DMS153 treated with DMSO at 0.1 percent for 48 hours (cell line): ENCODE measurements around the gene HPSE2.
"Not testable (repeated sequence)": the region's sequence is repeated elsewhere in the genome, so short reads cannot be mapped to it uniquely, and the experiment has no call there.

Experiments
- DNase-seq: peaks from one replicate; lab custom pipeline; 2025; ENCODE audit not compliant: unreplicated experiment; lab: John Stamatoyannopoulos, UW

The HPSE2 gene

DNA sequence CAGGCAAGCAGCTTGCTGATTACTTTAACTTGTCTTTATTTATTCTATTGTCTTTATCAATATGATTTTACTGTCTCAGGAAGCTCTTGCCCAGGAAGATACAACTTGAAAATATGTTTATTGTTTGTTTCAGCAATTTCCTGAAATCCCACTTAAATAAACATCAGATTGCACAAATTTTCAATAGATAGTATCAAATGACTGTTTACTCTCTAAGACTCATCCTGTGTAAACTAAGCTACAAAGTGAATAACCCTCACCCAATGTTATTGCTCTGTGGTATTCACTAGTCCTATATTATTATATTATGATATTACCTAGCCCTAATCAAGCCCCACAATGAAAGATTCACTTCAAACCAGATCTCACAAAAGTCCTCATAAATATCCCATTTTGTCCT, 658.5 kb downstream of the HPSE2 start:
- DNase-seq: no peak

- no peak for DNase-seq
Measured at GRCh38 chr10:98576096-98576495, 659.6 kb downstream of the HPSE2 start.

- no peak for DNase-seq
Measured at GRCh38 chr10:98572594-98572993, 663.1 kb downstream of the HPSE2 start.

DNA sequence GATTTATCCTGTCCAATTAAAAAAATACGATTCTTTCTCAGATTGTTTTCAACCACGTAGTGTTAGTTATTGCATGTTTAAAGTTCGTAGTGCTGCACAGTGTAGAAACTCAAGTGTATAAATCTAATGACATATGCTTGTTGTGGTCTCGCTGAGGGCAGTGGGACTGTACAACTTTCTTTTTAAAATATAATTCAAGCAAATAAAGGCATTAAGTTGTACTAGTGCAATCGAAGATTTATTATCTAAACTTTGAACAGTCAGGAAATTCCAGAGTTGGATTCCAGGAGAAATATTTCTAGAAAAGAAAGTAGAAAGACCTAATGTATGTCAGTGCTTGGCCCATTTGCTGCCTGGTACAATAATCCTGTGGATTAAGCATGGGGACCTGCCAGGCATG, 664.8 kb downstream of the HPSE2 start:
- DNase-seq: no peak

DNA sequence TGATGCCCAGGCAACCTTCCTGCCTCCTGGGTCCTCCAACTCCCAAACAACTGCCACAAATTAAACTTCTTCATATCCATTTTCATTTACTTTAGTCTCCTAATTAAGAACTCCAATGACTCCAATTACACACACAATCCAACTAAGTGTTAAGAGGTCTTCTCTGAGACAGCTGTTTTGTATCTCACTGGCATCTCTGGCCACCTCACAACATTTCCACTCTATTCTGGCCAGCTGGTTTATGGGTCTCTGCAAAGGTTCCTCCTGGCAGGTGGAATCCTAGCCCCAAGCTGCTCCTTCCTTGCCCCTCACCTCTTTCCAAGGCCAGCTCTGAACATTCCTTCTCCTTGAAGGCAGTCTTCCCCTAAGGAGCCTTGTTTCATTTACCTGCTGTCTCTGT, 665.8 kb downstream of the HPSE2 start:
- no peak for DNase-seq

- no peak for DNase-seq
Measured at GRCh38 chr10:98568551-98568950, 667.1 kb downstream of the HPSE2 start.

- no peak for DNase-seq
Measured at GRCh38 chr10:98567391-98568133, 668.1 kb downstream of the HPSE2 start.

DNA sequence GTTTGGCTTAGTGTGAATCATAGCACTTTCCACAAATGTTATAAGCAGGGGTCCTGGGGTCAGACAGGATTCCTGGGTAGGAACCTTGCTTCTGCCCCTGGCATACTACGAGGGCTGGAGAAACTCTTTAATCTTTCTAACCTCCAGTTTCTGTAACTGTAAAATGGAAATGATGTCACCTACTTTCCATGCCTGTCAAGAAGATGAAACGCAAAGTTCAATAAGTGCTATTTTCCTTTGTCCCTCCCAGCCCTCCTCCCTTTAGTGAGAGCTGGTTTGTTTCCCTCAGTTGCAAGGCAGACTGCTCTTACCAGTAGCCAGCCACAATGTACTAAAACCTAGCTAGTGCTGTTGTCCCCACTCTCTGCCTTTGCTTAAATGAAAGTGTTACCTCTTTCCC, 671.8 kb downstream of the HPSE2 start:
- DNase-seq: no peak

GRCh38 chr10:98560565-98560964, 675.1 kb downstream of the HPSE2 start:
- no peak for DNase-seq

GRCh38 chr10:98556061-98556460, 679.6 kb downstream of the HPSE2 start:
- no peak for DNase-seq

GRCh38 chr10:98555021-98555619, 680.5 kb downstream of the HPSE2 start:
- DNase-seq: peak; percentile 63

DNA sequence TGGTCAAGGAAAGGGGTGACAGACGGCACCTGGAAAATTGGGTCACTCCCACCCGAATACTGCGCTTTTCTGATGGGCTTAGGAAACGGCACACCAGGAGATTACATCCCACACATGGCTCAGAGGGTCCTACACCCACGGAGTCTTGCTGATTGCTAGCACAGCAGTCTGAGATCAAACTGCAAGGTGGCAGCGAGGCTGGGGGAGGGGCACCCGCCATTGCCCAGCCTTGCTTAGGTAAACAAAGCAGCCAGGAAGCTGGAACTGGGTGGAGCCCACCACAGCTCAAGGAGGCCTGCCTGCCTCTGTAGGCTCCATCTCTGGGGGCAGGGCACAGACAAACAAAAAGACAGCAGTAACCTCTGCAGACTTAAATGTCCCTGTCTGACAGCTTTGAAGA, 694.1 kb downstream of the HPSE2 start:
- not testable (repeated sequence) for DNase-seq

- no peak for DNase-seq
Measured at GRCh38 chr10:98539578-98539977, 696.1 kb downstream of the HPSE2 start.

GRCh38 chr10:98538472-98538871, 697.2 kb downstream of the HPSE2 start:
- no peak for DNase-seq

DNA sequence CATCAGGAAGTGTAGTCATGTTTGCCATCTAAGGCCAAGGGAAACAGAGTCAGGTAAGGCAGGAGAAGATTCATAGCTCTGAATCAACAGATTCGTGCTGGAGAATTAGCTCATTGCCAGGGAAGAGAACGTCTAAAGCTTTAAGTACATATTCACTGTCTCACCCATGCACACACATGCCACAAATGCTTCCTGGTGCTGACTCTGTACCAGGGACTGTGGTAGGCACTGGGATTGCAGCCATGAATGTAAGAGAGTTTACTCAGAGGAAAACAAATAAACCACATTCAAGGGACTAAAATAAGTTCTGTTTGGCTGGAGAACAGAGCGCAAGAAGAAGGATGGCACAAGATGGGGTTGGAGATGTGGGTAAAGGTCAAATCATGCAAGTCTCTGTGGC, 699.1 kb downstream of the HPSE2 start:
- peak; percentile 28 for DNase-seq

DNA sequence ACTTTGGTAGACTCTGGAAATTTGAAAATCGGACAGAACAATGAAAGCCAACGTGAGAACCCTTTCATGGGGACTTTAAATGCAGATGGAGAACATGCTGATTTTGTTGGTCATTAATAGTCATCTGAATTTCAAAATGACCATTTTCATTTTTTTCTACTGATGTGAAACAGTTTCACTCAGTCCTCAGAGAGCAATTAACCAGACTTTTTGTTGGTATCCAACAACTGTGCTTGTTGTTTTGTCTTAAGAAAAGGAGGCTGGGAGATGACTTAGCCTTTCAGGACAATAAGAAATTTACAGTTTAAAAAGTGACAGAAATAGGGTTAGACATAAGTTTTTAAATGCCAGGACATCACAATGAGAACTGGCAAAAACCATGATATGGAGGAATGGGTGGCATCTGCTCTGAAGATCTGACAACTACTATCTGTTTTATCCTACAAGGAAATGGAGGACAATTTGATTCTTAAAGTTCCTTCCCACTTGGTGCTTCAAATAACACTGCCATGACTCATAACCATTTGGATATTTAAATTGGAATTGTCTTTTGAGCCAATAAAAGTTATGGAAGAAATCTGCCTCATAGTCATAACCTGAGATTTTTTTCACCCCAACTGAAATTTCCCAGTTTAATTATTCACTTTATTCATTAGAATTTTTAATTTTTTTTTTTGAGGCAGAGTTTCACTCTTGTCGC, 701.8 kb downstream of the HPSE2 start:
- DNase-seq: no peak

DNA sequence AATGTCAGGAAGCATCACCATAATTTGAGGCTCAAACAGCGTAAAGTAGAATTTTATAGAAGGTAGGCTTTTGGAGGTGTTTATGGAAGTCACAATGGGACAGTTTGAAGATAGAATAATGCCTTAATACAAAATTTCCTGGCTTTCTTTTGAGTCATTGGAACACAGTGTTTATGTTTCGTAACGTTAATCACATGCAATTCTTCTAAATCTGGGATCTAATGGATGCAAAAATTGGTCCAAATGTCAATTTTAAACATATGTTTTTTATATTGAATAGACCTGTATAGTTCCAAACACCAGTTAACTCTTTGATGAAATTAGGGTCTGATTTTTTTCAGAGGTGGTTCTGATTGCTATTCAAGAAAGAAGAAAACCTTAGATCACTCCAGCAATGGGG, 702.4 kb downstream of the HPSE2 start:
- DNase-seq: no peak

- no peak for DNase-seq
Measured at GRCh38 chr10:98528805-98529183, 706.9 kb downstream of the HPSE2 start.

- no peak for DNase-seq
Measured at GRCh38 chr10:98528166-98528804, 707.4 kb downstream of the HPSE2 start.

- no peak for DNase-seq
Measured at GRCh38 chr10:98525969-98526368, 709.7 kb downstream of the HPSE2 start.

- no peak for DNase-seq
Measured at GRCh38 chr10:98524124-98524523, 711.5 kb downstream of the HPSE2 start.

- DNase-seq: no peak
Measured at GRCh38 chr10:98519841-98520240, 715.8 kb downstream of the HPSE2 start.
